ENCODE data around the gene SMIM29. TPM values are rescaled to one million over a fixed set of nuclear protein-coding genes. Genes with fewer than 3 reads are reported as not detected.

The SMIM29 gene
- polyA plus RNA-seq, 3 donors from 2014 or later, result 86.1 to 101 (median 89.1) TPM

DNA sequence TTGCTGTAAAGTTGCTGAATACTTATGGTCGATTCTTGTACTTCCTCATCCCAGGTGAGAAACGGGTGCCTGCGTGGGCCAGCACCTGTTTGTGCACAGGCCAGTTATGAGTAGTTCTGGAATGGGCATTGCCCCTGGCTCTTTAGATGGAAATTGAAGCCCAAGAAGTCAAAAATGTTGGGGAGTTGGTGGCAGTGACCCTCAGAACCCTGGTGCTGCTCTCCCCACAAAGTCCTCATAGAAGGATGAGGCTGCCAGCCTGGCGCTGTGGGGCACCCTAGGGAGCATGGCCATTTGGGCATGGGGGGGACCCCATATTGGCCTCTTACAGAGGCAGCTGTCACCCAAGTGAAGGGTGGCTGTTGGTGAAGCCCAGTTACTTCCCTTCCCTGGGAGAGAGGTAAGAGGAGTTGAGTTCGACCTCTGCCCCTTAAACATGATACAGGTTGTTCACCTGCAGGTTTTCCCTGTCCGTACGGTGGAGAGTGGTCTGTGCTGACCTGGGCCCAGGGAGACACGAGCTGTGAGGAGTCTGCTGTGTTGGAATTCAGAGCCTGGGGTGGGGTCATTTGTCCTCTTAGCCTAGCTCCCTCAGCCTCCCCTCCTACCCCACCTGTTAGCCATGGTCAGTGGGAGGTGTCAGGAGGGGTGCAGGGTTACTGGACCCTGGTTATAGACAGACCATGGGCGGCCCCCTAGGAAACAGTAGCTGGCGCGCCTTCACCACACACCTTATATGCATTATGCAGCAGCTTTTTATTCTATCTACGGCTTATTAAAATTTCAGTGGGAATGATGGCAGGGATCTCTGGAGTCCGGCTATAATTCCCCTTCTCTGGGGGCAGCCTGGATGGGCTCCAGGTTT lies 7.2 kb downstream of the SMIM29 start:
- no peaks in the 10 kb centered on the region for H3K9me3 Mint-ChIP-seq
- peaks cover 21% of the 10 kb centered on the region in 2 donors for H3K4me1 Mint-ChIP-seq
- no peak overlapping the region for H3K4me3 Mint-ChIP-seq
- peaks cover 0 to 12% (median 7%) of the 10 kb centered on the region in 3 donors for H3K36me3 Mint-ChIP-seq
- peaks cover 2 to 10% (median 7%) of the 10 kb centered on the region in 3 donors for H3K27me3 Mint-ChIP-seq (ENCODE audit: low read depth in 3 of 3)
- peak overlapping the region in 2 of 6 donors; percentile 10 to 35 for H3K27ac Mint-ChIP-seq
- no peak for DNase-seq

DNA sequence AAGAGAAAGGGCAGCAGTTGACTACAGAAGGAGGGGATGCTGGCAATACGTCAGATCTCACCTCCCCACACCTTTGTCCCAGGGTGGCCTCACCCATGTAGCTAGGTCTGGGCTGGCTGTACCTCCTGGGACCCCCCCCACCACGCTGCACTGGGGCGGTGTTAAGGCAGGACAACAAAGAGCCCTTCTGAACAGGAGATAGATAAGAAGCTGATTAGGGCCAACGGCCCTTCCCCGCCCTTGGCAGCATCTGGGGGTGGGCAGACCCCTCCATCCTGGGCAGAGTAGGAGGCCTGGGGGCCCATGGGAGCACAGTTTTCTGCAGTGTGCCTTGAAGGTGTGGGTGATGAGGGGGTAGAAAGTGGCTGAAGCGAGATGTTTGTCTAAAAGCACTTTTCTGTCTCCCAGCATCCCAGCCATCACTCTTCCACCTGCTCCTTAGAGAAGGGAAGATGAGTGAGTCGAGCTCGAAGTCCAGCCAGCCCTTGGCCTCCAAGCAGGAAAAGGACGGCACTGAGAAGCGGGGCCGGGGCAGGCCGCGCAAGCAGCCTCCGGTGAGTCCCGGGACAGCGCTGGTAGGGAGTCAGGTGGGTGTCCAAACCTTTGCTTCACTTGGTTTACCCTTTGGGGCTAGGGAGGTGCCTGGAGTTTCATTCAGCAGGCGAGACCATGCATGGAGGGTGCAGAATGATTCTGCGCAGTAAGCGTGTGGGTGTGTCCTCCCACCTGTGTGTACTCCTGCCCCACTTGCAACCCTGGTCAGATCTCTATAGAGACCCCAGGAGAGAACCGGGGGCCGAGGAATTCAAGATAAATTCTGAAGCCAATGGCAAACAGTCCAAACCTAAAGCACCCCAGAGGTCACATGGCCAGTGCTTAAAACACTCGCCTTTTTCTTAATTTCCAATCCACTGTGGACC lies 8.2 kb downstream of the SMIM29 start:
- Mint-ChIP-seq H3K27me3 (ENCODE audit: low read depth in 3 of 3) (peaks cover 7 to 18% (median 13%) of the 10 kb centered on the region in 3 donors), H3K4me1 (peaks cover 23 to 27% of the 10 kb centered on the region in 2 donors), H3K27ac (peak overlapping the region in 1 of 6 donors; percentile 7), H3K4me3 (no peak overlapping the region), H3K9me3 (no peaks in the 10 kb centered on the region), H3K36me3 (peaks cover 0 to 12% (median 7%) of the 10 kb centered on the region in 3 donors)
- no peak for DNase-seq

DNA sequence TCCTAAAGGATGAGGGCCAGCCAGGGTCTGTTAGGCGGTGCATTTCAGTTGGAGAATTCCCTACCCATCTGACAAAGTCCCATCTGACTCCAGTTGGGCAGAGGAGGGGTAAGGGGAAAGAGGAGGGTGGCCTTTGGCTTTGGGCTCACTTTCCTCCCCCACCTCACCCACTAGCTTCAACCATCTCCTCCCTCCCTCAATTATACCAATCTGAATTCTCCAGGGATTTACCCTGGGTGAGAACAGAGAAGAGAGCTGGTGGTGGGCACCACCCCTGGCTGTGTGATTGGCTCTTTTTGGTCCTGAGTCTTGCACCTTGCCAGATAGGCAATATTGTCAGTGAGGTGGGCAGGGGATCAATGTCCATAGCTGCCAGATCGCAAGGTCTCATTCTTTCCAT lies 8.9 kb downstream of the SMIM29 start:
- DNase-seq, result no peak
- no peak overlapping the region for H3K4me3 Mint-ChIP-seq
- H3K36me3 Mint-ChIP-seq, result peaks cover 0 to 12% (median 7%) of the 10 kb centered on the region in 3 donors
- H3K4me1 Mint-ChIP-seq, result peaks cover 23 to 27% of the 10 kb centered on the region in 2 donors
- H3K27ac Mint-ChIP-seq, result peak overlapping the region in 1 of 6 donors; percentile 20
- no peaks in the 10 kb centered on the region for H3K9me3 Mint-ChIP-seq
- H3K27me3 Mint-ChIP-seq (ENCODE audit: low read depth in 3 of 3), result peaks cover 7 to 18% (median 13%) of the 10 kb centered on the region in 3 donors

DNA sequence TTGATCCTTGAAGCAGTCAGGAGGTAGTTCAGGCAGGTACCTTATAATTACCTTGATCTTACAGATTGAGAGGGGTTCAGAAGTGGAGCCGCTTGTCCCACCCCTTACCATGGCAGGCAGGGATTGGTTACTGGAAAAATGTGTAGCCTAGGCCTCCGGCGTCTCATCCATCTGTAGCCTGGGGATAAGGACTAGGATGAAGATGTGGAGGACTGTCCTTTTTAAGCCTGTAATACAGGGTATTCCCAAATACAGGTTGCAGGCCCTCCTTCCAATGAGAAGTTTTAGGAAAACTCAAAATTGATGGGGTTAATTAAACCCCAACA lies 9.3 kb downstream of the SMIM29 start:
- H3K9me3 Mint-ChIP-seq, result no peaks in the 10 kb centered on the region
- peaks cover 7 to 19% (median 13%) of the 10 kb centered on the region in 3 donors for H3K27me3 Mint-ChIP-seq (ENCODE audit: low read depth in 3 of 3)
- H3K36me3 Mint-ChIP-seq, result peaks cover 0 to 12% (median 7%) of the 10 kb centered on the region in 3 donors
- peaks cover 24 to 29% of the 10 kb centered on the region in 2 donors for H3K4me1 Mint-ChIP-seq
- H3K27ac Mint-ChIP-seq, result peak overlapping the region in 3 of 6 donors; percentile 20 to 71 (median 51)
- H3K4me3 Mint-ChIP-seq, result peak overlapping the region in 3 of 5 donors; percentile 80 to 85 (median 83)
- DNase-seq, result no peak

DNA sequence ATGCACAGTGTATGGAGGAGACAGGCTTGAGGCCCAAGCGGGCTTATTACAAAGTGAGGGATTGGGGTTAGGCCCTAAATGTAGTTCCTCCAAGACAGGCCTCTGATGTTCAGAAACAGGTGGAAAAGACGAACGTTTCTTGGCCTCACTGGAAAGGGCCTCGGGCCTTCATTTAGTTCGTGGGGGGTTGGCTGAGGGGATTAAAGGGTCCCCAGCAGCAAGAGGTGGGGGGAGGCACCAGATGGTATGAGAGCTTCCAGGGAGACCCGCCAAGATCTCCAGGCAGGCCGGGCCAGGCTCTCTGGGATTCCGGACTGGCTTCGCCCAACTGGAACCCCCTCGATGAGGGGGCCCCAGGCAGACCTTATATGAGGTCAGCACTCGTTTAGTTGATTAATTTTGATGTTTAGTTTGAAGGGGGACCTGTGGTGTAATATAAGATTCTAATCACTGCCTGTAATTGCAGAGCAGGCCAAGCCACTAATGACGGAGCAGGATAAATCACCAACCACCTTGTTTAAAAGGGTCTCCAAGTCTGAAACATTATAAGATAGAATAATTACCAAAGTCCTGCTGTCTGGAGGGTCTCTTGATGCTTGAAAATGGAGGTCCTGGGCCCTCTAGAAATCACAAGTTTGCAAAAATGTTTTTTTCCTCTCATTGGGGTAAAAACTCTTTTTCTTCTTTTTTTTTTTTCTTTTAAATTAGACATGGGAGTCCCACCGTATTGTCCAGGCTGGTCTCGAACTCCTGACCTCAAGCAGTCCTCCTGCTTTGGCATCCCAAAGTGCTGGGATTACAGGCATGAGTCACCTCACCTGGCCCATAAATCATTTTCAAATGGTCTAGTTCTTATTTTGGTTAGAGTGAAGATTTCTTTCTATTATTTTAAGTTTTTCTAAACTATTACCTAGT lies 10.0 kb downstream of the SMIM29 start:
- H3K36me3 Mint-ChIP-seq, result peaks cover 0 to 12% (median 7%) of the 10 kb centered on the region in 3 donors
- no peak for DNase-seq
- H3K27ac Mint-ChIP-seq, result peak overlapping the region; percentile 60 to 88 (median 75)
- peaks cover 31 to 35% of the 10 kb centered on the region in 2 donors for H3K4me1 Mint-ChIP-seq
- H3K27me3 Mint-ChIP-seq (ENCODE audit: low read depth in 3 of 3), result peaks cover 7 to 22% (median 15%) of the 10 kb centered on the region in 3 donors
- peak overlapping the region; percentile 79 to 85 (median 83) for H3K4me3 Mint-ChIP-seq
- no peaks in the 10 kb centered on the region for H3K9me3 Mint-ChIP-seq

DNA sequence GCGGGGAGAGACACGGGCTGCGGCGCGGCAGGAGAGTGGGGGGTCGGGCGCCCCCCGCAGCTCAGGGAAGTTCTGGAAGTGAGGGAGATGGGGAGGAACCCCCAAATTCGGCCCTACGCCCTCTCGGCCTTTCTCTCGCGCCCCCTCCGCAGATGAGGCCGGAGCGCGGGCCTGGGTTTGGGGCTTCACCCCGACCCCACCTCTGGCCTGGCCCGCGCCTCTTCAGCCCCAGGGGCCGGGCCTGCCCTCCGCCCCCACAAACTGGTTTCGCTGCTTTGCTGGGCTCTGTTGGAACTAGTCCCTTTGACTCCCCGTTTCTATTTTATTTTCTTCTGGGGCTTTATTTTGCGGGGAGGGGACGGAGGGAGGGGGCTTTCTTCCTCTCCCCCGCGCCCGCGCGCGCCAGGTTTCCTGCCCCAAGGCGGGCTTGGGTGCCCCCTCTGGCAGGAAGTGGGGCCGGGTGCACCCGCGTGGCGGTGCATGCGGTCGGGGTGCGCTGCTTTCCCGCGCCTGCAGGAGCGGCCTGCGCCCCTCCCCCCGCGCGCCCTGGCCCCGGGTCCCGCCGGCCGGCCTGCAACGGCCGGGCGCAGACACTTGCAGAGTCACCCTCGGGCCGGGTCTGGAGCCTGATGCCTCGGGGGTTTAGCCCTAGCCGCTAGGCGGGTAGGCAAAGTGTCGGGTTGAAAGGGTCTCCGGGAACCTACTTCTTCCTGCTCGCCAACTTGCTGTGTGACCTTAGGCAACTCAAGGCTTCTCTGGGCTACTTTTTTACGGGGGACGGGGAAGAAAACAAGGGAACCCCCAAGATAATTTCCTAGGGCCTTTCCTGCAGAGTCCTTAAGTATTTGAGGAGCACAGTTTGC lies 10.9 kb downstream of the SMIM29 start:
- Mint-ChIP-seq H3K27me3 (ENCODE audit: low read depth in 3 of 3) (peaks cover 7 to 22% (median 15%) of the 10 kb centered on the region in 3 donors), H3K36me3 (peaks cover 0 to 12% (median 7%) of the 10 kb centered on the region in 3 donors), H3K4me1 (peaks cover 28 to 30% of the 10 kb centered on the region in 2 donors), H3K4me3 (peak overlapping the region; percentile 79 to 85 (median 83)), H3K9me3 (no peaks in the 10 kb centered on the region), H3K27ac (peak overlapping the region; percentile 60 to 90 (median 86))
- peak; percentile 68 to 73 (median 73) for DNase-seq

DNA sequence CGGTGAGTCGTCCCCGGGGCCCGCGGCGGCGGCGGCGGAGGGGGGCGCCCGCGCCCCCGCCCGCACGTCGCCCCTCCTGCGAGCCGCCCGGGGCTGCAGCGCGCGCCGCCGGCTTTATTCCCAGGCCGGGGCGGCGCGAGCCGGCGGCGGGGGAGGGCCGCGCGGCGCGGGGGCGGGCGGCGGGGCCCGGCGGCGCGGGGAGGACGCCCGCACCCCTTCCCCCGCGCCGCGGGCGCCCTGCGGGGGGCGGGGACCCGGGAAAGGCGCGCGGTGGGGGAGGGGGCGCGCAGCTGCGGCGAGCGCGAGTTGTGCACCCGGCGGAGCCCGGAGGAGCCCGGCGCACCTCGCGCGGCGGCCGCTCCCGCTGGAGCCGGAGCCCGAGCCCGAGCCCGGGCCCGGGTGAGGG lies 11.5 kb downstream of the SMIM29 start:
- DNase-seq, result peak in 1 of 3 donors; percentile 18
- Mint-ChIP-seq H3K4me1 (peaks cover 24 to 26% of the 10 kb centered on the region in 2 donors), H3K36me3 (peaks cover 0 to 9% (median 7%) of the 10 kb centered on the region in 3 donors), H3K27me3 (ENCODE audit: low read depth in 3 of 3) (peaks cover 7 to 22% (median 15%) of the 10 kb centered on the region in 3 donors), H3K9me3 (no peaks in the 10 kb centered on the region), H3K4me3 (peak overlapping the region in 1 of 5 donors; percentile 88), H3K27ac (no peak overlapping the region)

DNA sequence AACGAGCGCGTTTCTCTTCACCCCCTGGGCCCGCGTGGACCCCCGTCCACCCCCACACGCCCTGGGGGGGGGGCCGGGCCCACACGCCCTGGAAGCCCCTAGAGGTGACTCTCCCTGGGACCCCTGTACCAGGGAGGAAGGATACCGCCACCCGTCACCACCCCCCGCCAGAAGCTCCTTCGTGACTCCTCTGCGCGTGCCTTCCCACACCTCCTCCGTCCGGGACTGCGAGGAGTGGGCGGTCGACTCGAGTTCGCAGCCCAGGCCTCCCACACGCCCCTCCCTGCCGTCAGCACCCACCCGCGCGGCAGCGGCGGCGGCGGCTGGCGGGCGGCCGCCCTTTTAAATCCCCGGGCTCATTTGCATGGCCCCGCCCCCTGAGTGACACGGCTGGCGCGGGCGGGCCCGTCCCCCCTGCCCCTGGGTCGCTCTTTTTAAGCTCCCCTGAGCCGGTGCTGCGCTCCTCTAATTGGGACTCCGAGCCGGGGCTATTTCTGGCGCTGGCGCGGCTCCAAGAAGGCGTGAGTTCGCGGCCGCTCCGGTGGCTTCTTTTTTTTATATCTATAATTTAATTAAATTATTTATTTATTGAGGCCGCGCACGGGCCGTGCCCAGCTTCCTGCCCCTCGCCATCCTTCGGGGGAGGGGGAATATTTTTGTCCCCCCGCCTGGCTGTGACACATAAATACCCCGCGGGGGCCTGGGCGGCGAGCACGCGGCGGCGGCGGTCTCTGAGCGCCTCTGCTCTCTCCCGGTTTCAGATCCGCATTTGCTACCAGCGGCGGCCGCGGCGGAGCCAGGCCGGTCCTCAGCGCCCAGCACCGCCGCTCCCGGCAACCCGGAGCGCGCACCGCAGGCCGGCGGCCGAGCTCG lies 12.1 kb downstream of the SMIM29 start, which contains the start of gene HMGA1:
HMGA1 (plus strand) TSS at position 431 of the 873 bp plus-strand sequence. CDS start 3,908 bp downstream, outside the sequence.
- H3K36me3 Mint-ChIP-seq, result peaks cover 0 to 8% (median 7%) of the 10 kb centered on the region in 3 donors
- H3K27ac Mint-ChIP-seq, result peak within 1 kb of the TSS; percentile 89 to 99 (median 96)
- peaks cover 7 to 22% (median 15%) of the 10 kb centered on the region in 3 donors for H3K27me3 Mint-ChIP-seq (ENCODE audit: low read depth in 3 of 3)
- peaks cover 24 to 26% of the 10 kb centered on the region in 2 donors for H3K4me1 Mint-ChIP-seq
- no peaks in the 10 kb centered on the region for H3K9me3 Mint-ChIP-seq
- peak within 1 kb of the TSS; percentile 87 to 93 (median 89) for H3K4me3 Mint-ChIP-seq
- peak; percentile 84 to 87 (median 85) for DNase-seq

DNA sequence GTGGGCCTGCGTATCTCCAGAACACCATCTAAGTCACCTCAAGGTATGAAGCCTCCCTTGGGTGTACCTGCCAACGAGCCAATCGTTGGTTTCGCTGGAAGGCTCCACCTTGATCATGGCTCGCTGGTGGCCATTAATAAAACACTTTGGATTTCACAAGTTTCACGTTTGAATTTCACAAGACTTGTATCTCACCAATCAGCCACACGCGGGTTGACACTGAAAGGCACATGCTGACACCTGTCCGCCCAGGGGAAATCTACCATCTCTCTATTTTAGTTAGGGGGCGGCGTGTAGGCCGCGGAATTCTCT lies 12.7 kb downstream of the SMIM29 start:
- peaks cover 0 to 3% (median 2%) of the 10 kb centered on the region in 3 donors for H3K36me3 Mint-ChIP-seq
- DNase-seq, result peak; percentile 79 to 80 (median 79)
- H3K27me3 Mint-ChIP-seq (ENCODE audit: low read depth in 3 of 3), result peaks cover 7 to 22% (median 15%) of the 10 kb centered on the region in 3 donors
- H3K9me3 Mint-ChIP-seq, result no peaks in the 10 kb centered on the region
- H3K4me1 Mint-ChIP-seq, result peaks cover 24 to 26% of the 10 kb centered on the region in 2 donors
- H3K27ac Mint-ChIP-seq, result peak overlapping the region; percentile 89 to 99 (median 96)
- H3K4me3 Mint-ChIP-seq, result peak overlapping the region; percentile 87 to 93 (median 89)

DNA sequence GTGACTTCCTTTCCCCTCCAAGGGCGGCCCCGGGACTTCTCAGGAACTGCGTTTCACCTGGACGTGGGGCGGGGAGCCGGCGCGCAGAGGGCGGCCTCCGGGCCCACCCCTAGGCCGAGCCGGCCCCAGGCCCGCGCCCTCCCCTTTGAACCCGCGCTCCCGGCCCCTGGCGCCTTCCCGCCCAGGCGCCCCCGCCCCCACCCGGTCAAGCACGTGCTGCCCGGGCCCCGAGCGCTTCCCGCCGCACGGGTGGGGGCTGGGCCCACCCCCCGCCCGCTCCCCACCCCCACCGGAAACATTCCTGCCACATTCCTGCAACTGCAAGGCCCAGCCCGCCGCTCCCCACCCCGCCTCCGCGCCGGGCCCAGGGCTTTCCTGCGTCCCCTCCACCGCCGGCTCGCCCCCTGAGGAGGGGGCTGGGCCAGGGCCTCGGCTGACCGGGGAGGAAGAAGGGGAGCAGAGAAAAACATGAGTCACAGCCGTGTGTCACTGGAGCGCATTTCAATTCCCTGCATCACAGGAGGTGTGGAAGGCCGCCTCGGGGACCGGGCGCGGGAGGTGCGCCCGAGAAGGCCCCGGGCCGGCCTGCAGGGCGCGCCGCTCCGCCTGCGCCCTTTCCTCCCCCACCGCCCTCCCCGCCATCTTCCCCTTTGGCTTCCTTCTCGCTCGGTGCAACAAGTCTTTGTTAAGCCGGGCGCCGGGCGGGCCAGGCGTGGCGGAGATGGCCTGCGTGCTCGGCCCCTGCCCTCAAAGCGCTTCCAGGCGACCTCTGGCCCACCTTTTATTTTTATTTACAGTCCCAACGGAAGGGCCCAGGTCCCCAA lies 13.3 kb downstream of the SMIM29 start:
- Mint-ChIP-seq H3K9me3 (no peaks in the 10 kb centered on the region), H3K27me3 (ENCODE audit: low read depth in 3 of 3) (peaks cover 7 to 22% (median 15%) of the 10 kb centered on the region in 3 donors), H3K36me3 (no peaks in the 10 kb centered on the region), H3K27ac (peak overlapping the region; percentile 89 to 99 (median 96)), H3K4me1 (peaks cover 24 to 26% of the 10 kb centered on the region in 2 donors), H3K4me3 (peak overlapping the region; percentile 87 to 93 (median 89))
- DNase-seq, result peak in 1 of 3 donors; percentile 60

Data from immature natural killer cell (primary cell).